GM18511 (cell line): ENCODE data around the gene OSBPL10.
A peak's percentile ranks its signal among the peaks of the same experiment; 100 is the strongest.
"Not testable (repeated sequence)": the region's sequence is repeated elsewhere in the genome, so short reads cannot be mapped to it uniquely, and the experiment has no call there.

Experiments used
- ATAC-seq: cut with Tn5 transposase; IDR thresholded peaks from one replicate; pipeline ENCODE4 v1.9.1; 2021; ENCODE audit warnings: mild to moderate bottlenecking, moderate library complexity; ENCODE audit not compliant: unreplicated experiment

The OSBPL10 gene

DNA sequence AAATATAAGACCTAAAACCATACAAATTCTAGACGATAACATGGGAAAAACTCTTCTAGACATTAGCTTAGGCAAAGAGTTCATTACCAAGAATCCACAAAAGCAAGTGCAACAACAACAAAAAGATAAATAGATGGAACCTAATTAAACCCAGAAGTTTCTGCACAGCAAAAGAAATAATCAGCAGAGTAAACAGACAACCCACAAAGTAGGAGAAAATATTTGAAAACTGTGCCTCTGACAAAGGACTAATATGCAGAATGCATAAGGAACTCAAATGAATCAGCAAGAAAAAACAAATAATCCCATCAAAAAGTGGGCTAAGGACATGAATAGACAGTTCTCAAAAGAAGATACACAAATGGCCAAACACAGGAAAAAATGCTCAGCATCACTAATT is 198.8 kb downstream of the OSBPL10 start:
- ATAC-seq, result not testable (repeated sequence)

DNA sequence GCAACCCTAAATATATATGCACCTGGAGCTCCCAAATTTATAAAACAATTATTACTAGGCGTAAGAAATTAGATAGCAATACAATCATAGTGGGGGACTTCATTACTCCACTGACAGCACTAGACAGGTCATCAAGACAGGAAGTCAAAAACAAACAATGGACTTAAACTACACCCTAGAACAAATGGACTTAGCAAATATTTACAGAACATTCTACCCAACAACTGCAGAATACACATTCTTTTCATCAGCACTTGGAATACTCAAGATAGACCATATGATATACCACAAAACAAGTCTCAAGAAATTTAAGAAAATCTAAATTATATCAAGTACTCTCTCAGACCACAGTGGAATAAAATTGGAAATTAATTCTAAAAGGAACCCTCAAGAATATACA is 201.5 kb downstream of the OSBPL10 start:
- ATAC-seq, result no peak

DNA sequence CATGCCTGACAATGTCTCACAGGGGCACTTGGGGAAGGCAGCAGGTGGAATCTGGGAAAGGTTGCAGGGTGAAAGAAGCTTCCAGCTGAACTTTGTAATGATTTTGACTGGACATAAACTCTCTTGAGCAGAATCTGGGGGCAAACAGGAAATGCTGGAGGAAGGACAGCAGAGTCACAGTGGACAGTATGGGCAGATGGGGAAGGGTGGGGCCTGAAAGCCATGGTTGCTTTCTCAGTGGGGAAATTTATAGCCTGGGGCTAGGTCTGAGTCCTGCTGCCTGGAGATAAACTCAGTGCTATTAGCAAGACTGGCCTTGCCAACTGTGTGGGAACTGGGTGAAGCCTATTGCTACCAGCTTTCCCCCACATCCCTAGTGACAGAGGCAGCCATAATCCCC is 203.2 kb downstream of the OSBPL10 start:
- ATAC-seq, result no peak

DNA sequence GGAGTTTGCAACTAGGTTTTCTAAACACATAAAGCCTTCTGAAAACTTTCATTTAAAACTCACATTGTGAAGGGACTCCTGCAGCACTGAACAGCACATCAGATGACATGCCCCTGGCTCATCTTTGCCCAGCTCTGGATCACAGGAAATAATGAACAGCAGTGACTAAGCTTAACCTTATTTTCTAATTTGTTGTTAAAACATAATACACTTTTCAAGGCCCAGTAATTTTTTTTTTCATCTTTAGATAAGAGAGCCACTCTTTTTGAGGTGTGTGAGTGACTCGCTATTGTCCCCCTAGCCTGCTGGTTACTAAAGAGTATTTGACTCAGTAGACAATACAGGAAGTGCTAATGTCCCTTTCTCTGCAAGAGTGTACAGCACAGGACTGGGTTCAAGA is 204.0 kb downstream of the OSBPL10 start:
- no peak for ATAC-seq

DNA sequence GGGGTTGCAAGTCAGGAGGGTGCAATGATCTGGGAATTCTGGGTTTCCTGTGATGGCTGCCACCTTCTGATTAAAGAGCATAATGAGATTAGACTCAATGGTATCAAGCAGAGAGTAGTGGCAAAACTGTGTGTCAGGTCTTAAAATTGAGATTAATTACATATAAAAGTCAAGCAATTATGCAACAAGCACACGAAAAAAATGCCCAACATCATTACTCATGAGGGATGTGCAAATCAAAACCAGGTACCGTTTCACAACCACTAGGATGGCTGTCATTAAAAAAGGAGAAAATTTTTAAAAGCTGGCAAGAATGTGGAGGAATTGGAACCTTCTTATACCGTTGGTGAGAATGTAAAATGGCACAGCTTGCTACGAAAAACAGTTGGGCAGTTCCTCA is 205.0 kb downstream of the OSBPL10 start:
- ATAC-seq, result no peak

DNA sequence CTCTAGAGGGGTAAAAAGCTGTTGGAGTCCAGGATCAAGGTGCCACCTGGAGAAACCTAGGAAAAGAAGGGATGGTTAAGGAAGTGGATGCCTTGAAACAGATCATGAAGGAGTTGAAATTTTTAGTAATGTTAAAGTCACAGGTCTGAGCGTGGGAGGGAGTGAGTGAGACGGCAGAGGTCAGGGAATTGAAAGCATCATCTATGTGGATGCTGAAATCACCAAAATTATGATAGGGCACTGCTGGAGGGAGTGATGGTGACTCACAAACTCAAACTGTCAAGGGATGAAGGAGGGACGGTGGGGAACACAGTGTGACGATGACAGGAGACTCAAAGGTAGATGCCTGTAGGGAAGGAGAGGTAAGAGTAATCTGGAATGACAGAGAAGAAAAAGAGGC is 205.7 kb downstream of the OSBPL10 start:
- no peak for ATAC-seq

DNA sequence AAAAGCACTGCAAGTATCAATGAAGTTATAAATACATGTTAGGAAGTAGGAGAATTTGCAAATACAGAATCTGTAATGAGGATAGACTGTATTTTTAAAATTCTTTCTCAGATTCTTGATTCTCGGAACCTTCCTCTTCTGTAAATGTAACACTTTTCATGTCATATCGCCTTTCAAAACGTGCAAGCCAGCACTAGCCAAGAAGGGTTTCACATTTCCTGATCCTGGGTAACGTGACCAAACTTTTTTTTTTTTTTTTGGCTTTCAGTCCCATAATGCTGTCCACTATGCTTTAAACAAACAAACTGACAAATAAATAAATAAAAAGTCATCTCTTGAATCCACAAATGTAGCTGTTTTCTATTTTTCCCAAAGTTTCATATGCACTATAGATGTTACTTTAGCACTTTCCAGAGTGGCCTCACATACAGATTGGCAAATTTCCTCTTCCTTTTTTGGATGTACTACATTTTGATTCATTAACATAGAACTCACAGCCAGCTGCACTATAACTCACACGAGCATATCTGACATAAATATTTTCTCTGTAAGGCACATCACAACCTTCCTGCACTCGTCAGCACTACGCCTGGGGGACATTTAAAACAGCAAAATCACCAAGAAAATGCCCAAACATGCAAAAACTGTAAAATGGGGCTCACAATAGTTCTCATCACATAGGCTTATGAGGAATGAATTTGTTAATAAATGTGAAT is 208.1 kb downstream of the OSBPL10 start:
- no peak for ATAC-seq

DNA sequence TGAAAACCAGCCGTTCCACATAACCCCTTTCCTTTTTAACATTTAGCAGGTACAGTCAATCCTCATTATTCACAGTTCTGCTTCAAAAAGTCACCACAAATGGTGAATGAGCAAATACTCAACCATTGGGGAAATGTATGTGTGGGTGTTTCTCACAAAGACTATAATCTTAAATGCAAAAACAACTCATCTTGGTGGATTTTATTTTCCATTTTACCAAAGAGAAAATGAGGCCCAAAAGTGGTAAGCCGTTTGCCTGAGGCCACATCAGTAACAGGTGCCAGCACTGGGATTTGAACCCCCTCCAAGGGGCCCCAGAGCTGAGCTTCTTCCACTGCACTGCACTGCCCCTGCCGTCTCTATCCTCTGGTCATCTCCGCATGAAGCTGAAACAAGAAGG is 208.8 kb downstream of the OSBPL10 start:
- ATAC-seq, result no peak

DNA sequence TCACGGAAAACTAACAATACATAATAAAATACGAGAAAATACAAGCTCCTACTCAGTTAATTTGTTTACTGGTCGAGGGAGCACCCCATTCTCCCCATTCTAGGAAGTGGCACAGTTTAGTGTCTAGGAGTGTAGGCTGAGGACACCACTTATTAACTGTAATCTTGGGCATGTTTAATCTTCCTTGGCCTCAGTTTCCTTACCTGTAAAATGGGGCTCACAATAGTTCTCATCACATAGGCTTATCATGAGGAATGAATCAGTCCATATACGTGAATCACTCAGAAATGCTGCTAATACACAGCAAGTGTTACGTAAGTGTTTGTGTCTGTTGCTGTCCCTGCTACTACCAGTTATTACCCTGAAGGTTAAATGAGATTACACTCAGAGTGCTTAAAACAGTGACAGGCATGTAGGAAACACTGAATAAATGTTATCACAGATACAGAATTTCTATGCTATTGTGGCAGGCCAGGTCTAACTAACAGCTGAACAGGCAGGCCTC is 210.2 kb downstream of the OSBPL10 start:
- ATAC-seq, result no peak

DNA sequence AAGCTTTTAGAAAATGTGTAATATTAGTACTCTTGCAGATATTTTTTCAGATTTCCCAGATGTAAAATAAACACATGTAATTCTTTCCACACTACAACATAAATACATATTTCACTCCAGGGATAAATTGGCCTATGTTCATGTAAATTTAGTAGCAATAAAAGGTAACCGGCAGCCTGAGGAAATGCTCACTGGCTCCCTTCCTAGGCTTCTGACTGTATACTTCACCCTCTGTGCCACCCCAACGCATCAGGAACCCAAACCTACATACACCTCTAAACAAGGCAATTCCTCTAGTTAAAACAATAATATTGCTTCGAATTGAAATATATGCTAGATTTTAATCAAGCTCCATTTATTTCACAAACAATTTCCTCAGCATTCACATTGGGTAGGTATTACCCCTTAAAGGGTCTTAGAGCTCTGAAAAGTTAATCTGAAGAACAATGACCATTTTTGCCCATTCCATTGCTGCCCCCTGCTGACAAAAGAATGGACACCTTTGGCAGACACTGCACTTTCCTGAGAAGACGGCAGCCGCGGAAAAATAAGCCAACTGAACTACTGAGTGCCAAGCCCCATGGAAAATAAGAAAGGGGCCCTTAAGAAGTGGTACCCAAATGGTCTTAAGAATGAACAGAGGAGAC is 212.5 kb downstream of the OSBPL10 start:
- ATAC-seq, result no peak

DNA sequence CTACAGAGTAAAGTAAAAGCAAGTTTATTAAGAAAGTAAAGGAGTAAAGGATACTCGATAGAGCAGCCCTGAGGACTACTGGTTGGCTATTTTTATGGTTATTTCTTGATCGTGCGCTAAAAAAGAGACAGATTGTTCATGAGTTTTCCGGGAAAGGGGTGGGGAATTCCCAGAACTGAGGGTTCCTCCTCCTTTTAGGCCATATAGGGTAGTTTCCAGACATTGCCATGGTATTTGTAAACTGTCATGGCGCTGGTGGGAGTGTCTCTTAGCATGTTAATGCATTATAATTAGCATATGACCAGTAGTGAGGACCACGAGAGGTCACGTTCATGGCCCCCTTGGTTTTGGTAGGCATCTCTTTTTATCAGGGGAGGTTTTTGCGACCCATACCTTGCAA is 213.1 kb downstream of the OSBPL10 start:
- no peak for ATAC-seq

DNA sequence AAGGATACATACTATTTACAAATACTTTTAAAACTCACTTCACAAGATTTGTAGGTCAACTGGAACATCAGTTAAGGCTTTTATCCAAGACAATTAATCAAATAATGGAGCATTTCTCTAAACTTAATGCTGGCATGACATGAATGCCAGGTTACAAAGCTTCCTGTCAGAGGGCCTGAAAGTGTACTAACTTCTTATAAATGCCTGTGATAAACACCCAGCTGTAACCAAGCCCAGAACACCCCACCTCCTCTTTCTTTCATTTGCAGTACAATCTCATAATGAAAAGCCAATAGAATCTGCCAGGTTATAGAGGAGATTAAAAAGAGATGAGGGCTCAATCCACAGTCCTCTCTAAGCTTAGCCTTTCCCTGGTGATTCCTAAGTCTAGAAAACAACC is 214.4 kb downstream of the OSBPL10 start:
- no peak for ATAC-seq

DNA sequence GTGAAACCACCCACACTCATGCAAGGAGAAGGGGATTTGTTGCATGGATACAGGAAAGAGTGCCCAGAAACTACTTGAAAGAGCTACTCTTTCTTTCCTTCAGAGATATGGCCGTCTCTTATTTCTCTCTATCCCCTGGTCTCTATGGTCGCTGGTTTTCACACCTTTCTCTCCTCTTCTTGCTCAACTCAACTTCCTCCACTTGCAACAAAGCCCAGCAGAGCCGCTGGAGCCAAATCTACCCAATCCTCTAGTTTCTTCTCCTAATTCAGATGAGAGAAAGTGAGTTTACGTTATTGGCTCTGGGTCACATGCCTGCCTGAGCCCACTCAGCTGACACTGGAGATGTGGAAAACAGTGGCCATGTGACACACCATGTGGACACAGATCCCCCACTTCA is 215.2 kb downstream of the OSBPL10 start:
- no peak for ATAC-seq

DNA sequence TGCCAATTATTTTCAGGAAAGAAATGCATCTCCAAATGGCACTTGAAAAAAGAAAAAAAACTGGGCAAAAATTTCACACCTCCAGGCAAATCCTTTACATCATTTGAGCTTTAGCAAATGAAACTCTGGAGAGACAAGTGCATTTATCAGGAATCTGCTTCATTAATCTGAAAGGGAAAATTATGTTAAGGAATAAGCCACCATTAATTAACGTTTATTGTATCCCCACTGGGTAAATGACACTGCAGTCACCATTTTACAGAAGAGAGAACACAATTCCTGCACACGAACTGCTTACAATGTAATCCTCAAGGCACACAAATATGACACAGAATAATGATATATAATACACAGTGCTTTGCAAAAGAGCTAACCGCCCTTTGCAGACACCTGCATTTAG is 217.3 kb downstream of the OSBPL10 start:
- ATAC-seq, result no peak

DNA sequence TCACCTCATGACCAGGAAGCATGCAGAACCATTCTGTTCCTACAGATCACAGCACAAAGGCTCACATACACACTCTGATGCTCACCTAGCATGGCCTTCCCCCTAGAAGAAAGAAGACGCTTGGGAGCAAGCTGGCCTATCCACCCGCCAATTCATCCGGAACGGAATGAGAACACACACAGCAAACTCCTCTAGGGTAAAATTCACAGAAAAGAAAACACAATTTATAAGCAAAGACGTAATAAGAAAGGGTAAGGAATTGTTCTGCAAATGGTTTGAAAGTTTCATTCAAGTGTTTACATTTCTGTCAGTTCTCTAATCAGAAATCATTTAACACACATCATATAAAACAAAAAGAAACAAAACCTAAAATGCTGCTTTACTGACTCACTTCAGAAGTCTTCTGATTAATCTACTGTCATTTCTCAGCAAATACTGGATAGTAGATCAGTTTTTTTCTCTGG is 218.1 kb downstream of the OSBPL10 start:
- ATAC-seq, result no peak

DNA sequence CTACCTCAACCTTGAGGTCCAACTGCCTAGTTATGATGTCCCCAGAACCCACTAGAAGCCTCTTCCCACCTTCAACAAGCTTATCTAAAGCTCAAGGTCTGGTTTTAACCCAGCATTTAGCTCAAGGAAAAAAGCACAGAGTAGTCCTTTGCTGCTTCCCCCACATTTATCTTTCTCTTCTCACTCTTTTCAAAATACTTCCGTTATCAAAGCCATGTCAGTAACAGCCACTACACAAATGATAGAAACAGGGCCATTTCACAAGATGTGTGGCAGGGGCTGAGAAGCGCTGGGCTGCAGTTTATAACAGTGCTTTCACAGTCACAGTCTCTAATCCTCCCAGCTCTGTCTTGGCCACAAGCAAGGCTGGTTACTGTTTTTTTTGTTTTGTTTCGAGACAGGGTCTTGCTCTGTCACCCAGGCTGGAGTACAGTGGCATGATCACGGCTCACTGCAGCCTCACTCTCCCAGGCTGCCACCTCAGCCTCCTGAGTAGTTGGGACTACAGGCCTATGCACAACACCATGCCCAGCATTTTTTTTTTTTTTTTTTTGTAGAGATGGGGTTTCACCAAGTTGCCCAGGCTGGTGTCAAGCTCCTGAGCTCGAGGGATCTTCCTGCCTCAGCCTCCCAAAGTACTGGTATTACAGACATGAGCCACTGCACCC is 218.8 kb downstream of the OSBPL10 start:
- ATAC-seq, result no peak

DNA sequence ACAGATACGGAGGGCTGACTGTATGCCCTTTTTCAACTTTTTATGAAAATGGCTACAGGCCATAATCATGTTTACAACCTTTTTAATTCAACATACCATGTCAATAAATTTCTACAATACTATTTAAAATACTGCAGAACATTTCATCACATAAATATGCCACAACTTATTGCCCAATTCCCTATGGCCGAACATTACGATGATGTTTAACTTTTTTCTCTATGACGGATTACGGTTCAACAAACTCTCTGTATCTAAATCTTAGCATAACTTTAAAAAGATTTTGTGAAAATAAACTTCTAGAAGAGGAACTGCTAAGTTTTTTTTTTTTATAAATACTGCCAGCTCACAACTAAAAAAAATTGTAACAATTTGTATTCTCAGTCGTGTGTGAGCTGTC is 220.4 kb downstream of the OSBPL10 start:
- no peak for ATAC-seq

DNA sequence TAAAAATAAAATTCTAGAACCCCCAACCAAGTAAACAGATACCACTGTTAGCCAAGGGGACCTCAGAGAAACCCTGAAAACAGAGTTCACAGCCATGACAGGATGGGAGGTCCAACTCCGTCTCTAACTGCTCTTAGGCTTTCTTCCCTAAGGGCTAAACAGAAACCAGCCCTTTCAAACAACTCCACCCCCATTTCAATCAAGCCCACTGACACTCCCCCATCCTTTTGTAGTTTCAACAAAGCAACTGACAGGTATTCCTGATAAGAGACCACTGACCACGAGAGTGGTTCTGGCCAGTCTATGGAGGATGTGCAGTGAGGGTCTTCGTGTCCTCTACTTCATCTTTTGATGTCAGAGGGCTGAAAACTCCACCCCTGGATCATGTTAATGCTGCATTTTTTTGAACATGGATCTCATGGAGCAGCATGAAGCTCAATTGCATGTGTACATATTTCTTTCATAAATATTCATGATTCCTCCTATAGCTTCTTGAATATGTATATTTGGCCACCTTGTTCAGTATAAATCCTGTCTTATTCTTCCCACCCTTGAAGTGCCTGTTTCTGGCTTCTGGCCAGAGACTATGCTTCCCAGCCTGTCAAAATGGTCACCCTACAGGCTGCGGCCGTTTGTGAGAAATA is 222.6 kb downstream of the OSBPL10 start:
- ATAC-seq, result no peak

DNA sequence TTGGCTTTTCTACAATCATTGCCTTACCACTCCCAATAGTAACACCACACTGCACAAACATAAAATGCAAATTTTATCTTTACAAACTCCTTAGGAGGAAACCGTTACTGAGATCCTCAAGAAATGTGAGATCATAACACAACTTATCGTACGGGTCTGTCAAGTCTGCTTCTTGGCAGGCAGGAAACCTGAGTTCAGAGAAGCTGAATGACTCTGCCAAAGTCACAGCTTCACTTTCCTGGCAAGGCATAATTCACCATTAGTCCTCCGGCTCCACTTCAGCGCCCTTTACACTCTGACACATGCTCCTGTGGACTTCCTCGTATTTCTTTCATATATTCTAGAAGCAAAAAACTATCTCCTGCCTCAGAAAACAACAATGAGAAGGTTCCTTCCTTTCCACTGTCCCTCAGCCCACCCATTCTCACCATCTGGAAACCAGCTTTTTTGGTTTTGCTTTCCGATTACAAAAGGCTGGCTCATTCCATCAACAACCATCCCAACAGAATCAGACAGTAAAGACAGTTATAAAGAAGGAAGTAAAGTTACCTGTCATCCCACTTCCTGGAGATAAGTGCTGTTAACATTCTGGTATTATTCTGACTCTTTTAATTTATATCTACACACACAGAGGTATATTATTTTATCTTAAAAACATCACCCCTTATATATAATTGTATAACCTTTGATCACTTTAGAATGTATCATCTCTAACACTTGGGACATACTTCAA is 225.0 kb downstream of the OSBPL10 start:
- ATAC-seq, result no peak

DNA sequence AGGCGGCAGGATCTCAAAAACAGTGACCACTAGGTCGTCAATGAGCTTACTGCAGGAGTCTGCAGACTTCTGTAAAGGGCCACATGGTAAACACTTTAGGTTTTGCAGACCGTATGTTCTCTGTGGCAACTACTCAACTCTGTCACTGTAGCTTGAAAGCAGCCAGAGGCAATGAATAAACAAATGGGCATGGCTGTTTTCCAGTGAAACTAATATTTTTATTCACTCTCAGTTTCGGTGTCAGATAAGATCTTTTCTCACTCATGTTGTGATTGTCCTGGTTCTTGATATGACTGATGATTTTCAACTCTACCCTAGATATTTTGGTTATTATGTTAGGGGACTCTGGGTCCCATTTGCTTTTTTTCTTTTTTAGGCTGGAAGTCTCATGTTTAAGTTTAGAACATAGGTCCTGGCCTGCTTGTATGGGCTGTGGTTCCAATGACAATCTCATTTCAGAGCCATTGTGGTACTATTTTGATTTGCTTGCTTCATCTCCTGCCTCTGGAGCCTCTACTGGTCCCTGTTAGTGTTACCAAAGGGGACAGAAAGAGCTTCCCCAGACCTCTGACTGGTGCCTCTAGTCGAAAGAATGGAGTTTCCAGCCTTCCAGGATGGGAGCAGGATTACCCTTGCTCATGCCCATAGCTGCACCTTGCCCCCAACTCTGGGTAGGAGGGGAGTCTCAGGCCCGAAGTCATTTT is 226.3 kb downstream of the OSBPL10 start:
- peak; percentile 95 for ATAC-seq
